Measurements from ENCODE around the gene FAHD2A. TPM values are rescaled to one million over a fixed set of nuclear protein-coding genes. Genes with fewer than 3 reads are reported as not detected.
"Not testable (repeated sequence)": the region's sequence is repeated elsewhere in the genome, so short reads cannot be mapped to it uniquely, and the experiment has no call there.

FAHD2A gene
- total and polyA plus RNA-seq, 2 experiments from 2014 or later: 27.6 to 51.0 TPM

DNA sequence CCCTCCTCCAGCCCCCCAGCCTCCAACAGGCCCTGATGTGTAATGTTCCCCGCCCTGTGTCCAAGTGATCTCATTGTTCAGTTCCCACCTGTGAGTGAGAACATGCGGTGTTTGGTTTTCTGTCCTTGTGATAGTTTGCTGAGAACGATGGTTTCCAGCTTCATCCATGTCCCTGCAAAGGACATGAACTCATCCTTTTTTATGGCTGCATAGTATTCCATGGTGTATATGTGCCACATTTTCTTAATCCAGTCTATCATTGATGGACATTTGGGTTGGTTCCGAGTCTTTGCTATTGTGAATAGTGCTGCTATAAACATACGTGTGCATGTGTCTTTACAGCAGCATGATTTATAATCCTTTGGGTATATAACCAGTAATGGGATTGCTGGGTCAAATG is 47.0 kb upstream of the FAHD2A start:
- DNase-seq (ENCODE audit: low spot score); H3K36me3 ChIP-seq (ENCODE audit: insufficient read depth); H3K36me3 Mint-ChIP-seq (ENCODE audit: low read depth); H3F3A ChIP-seq (replicated peaks; ENCODE audit: low read depth); H4K20me1 ChIP-seq (replicated peaks; ENCODE audit: insufficient read depth); H3K4me1 Mint-ChIP-seq; ATAC-seq; H3K4me3 ChIP-seq; H3K27ac Mint-ChIP-seq; H3K9me2 ChIP-seq (ENCODE audit: insufficient read depth); H2AFZ ChIP-seq; H3K27me3 Mint-ChIP-seq (ENCODE audit: insufficient read depth, low read depth, poor library complexity); H3K4me1 ChIP-seq (ENCODE audit: insufficient read depth); H3K27me3 ChIP-seq (ENCODE audit: insufficient read depth); H3K79me2 ChIP-seq (replicated peaks; ENCODE audit: insufficient read depth); H3K27ac ChIP-seq (ENCODE audit: low read depth); H3K4me2 ChIP-seq; H3K4me3 Mint-ChIP-seq: not testable (repeated sequence)
- H3K9me3 Mint-ChIP-seq: peaks cover 12% of the 10 kb centered on the region

- Histone ChIP-seq H3K9me2 (ENCODE audit: insufficient read depth) (no peaks in the 10 kb centered on the region), H4K20me1 (replicated peaks; ENCODE audit: insufficient read depth) (no peaks in the 10 kb centered on the region), H3K4me3 (no peak overlapping the region), H3K79me2 (replicated peaks; ENCODE audit: insufficient read depth) (no peaks in the 10 kb centered on the region), H3K4me2 (no peak overlapping the region), H3K4me1 (ENCODE audit: insufficient read depth) (no peaks in the 10 kb centered on the region), H3K27me3 (ENCODE audit: insufficient read depth) (no peaks in the 10 kb centered on the region), H3K36me3 (ENCODE audit: insufficient read depth) (no peaks in the 10 kb centered on the region), H3F3A (replicated peaks; ENCODE audit: low read depth) (no peaks in the 10 kb centered on the region), H2AFZ (no peak overlapping the region), H3K27ac (ENCODE audit: low read depth) (no peak overlapping the region)
- Mint-ChIP-seq H3K36me3 (ENCODE audit: low read depth) (no peaks in the 10 kb centered on the region; the same call in 2 of the 3 replicates), H3K27me3 (ENCODE audit: insufficient read depth, low read depth, poor library complexity) (peaks cover 5% of the 10 kb centered on the region), H3K9me3 (peaks cover 12% of the 10 kb centered on the region), H3K4me3 (no peak overlapping the region), H3K27ac (no peak overlapping the region), H3K4me1 (no peaks in the 10 kb centered on the region)
- ATAC-seq: no peak
- TF ChIP-seq POLR2AphosphoS5 (IDR thresholded peaks at IDR 0.05; ENCODE audit: low read depth): no peak
- no peak for TF ChIP-seq EZH2phosphoT487 (IDR thresholded peaks at IDR 0.05; ENCODE audit: unreplicated experiment)
- no peak for TF ChIP-seq CREB1 (CRISPR knock-in tag; IDR thresholded peaks at IDR 0.05; ENCODE audit: low read depth)
- TF ChIP-seq, protein P1, sequence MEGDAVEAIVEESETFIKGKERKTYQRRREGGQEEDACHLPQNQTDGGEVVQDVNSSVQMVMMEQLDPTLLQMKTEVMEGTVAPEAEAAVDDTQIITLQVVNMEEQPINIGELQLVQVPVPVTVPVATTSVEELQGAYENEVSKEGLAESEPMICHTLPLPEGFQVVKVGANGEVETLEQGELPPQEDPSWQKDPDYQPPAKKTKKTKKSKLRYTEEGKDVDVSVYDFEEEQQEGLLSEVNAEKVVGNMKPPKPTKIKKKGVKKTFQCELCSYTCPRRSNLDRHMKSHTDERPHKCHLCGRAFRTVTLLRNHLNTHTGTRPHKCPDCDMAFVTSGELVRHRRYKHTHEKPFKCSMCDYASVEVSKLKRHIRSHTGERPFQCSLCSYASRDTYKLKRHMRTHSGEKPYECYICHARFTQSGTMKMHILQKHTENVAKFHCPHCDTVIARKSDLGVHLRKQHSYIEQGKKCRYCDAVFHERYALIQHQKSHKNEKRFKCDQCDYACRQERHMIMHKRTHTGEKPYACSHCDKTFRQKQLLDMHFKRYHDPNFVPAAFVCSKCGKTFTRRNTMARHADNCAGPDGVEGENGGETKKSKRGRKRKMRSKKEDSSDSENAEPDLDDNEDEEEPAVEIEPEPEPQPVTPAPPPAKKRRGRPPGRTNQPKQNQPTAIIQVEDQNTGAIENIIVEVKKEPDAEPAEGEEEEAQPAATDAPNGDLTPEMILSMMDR (conservative IDR thresholded peaks at IDR 0.05; ENCODE audit: low read depth in 2 of 2): no peak
- no peak for TF ChIP-seq EZH2 (IDR thresholded peaks at IDR 0.05; ENCODE audit: low read depth, unreplicated experiment)
- no peak for TF ChIP-seq NANOG (IDR thresholded peaks at IDR 0.05; ENCODE audit: borderline replicate concordance)
- DNase-seq (ENCODE audit: low spot score): no peak
Observed at GRCh38 chr2:95356821-95357700, 45.4 kb upstream of the FAHD2A start.

DNA sequence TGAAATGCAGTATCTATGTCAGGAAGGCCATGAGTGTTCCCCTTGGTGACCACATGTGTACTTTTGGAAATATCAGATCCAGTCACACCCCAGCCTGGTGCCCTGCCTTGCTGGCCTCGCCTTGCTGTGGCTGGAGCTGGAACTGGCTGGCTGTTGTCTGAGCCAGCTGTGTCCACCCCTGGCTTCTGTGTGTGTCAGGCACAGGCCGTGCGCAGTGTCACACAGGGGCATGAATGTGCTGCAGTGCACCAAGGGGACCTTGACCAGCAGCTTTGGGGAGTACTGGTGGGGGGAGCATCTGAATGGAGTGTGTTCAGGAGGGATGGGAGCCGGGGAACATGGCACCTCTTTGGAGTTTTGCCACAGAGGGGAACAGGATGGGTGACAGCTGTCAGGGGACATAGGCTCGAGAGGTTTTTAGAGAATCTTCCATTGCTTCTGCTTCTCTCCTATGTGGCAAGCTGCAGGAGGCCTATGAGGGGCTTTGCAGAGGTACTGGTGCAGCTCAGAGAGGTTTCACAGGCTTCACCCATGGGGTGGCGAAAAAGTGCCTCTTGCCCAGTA is 44.7 kb upstream of the FAHD2A start:
- TF ChIP-seq, protein P1 (conservative IDR thresholded peaks at IDR 0.05; ENCODE audit: low read depth in 2 of 2): no peak
- TF ChIP-seq, protein P2, sequence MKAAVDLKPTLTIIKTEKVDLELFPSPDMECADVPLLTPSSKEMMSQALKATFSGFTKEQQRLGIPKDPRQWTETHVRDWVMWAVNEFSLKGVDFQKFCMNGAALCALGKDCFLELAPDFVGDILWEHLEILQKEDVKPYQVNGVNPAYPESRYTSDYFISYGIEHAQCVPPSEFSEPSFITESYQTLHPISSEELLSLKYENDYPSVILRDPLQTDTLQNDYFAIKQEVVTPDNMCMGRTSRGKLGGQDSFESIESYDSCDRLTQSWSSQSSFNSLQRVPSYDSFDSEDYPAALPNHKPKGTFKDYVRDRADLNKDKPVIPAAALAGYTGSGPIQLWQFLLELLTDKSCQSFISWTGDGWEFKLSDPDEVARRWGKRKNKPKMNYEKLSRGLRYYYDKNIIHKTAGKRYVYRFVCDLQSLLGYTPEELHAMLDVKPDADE (IDR thresholded peaks at IDR 0.05): no peak
- Mint-ChIP-seq H3K36me3 (ENCODE audit: low read depth) (no peaks in the 10 kb centered on the region; the same call in 2 of the 3 replicates), H3K4me1 (0 out of 3 replicates have a peak, but pooled peaks cover under 1% of the 10 kb centered on the region), H3K9me3 (peaks cover 12% of the 10 kb centered on the region), H3K4me3 (no peak overlapping the region), H3K27me3 (ENCODE audit: insufficient read depth, low read depth, poor library complexity) (peaks cover 5% of the 10 kb centered on the region), H3K27ac (no peak overlapping the region)
- Histone ChIP-seq H3K9me2 (ENCODE audit: insufficient read depth) (no peaks in the 10 kb centered on the region), H3K4me3 (no peak overlapping the region), H3K4me1 (ENCODE audit: insufficient read depth) (no peaks in the 10 kb centered on the region), H3K79me2 (replicated peaks; ENCODE audit: insufficient read depth) (no peaks in the 10 kb centered on the region), H3K4me2 (no peak overlapping the region), H4K20me1 (replicated peaks; ENCODE audit: insufficient read depth) (no peaks in the 10 kb centered on the region), H3K36me3 (ENCODE audit: insufficient read depth) (no peaks in the 10 kb centered on the region), H2AFZ (no peak overlapping the region), H3K27ac (ENCODE audit: low read depth) (no peak overlapping the region), H3F3A (replicated peaks; ENCODE audit: low read depth) (no peaks in the 10 kb centered on the region), H3K27me3 (ENCODE audit: insufficient read depth) (no peaks in the 10 kb centered on the region)
- ATAC-seq (no peak), DNase-seq (ENCODE audit: low spot score) (no peak)

Measured in GM23338 (cell line).